T-cell (primary cell): Measurements from ENCODE around the gene TCERG1L. TPM values are rescaled to one million over a fixed set of nuclear protein-coding genes. Genes with fewer than 3 reads are reported as not detected.
"Not testable (repeated sequence)": the region's sequence is repeated elsewhere in the genome, so short reads cannot be mapped to it uniquely, and the experiment has no call there.

Experiments
- ATAC-seq, 4 experiments: fragments of 200-7000 bp in 3 of 4; fragments of 150-1000 bp in 1 of 4; cut with Tn5 transposase; replicated peaks in 1 of 4; 1 replicate in 3 of 4; 2 replicates in 1 of 4; pipeline ENCODE4 v1.10.0; 2021; ENCODE audit warnings: moderate library complexity in 3 of 4, mild to moderate bottlenecking in 2 of 4, moderate number of reproducible peaks in 1 of 4
- CTCF ChIA-PET, 2 donors: fragments of 300-600 bp; sonication (Branson Sonifier 250); formaldehyde crosslinking; loops; one replicate each; lab custom pipeline; 2022; ENCODE audit warnings: antibody characterized with exemption in 2 of 2; lab: Charles Lee
- POLR2A ChIA-PET, 2 donors: fragments of 300-600 bp; sonication (Branson Sonifier 250); formaldehyde crosslinking; loops; one replicate each; lab custom pipeline; 2022; ENCODE audit warnings: antibody characterized with exemption in 2 of 2; lab: Charles Lee
- DNase-seq, 35 experiments: peaks; one replicate each; pipeline versions ENCODE4 v3.0.0 to v3.0.0-alpha.2; 2013 to 2023
- H3K27ac ChIP-seq: one replicate; pipeline ENCODE4 v1.5.1; 2013; ENCODE audit warnings: low read length
- H3K27me3 ChIP-seq, 2 experiments: replicated peaks in 1 of 2; 1 replicate in 1 of 2; 2 replicates in 1 of 2; pipeline versions ENCODE4 v1.6.1 to v1.7.0; 2013; ENCODE audit warnings: low read length in 1 of 2, mixed read lengths in 1 of 2; ENCODE audit not compliant: control insufficient read depth in 2 of 2, insufficient read depth in 2 of 2; ENCODE audit errors: extremely low read depth in 1 of 2
- H3K36me3 ChIP-seq, 2 donors: 1 replicate in 1 of 2; 2 replicates in 1 of 2; pipeline versions ENCODE4 v1.6.1 to v1.7.0; 2013; ENCODE audit warnings: low read length in 1 of 2; ENCODE audit not compliant: control insufficient read depth in 2 of 2, insufficient read depth in 1 of 2; ENCODE audit errors: extremely low read depth in 1 of 2
- H3K4me1 ChIP-seq, 2 experiments: 1 replicate in 1 of 2; 2 replicates in 1 of 2; pipeline versions ENCODE4 v1.6.1 to v1.7.0; 2013; ENCODE audit warnings: low read length in 2 of 2, mixed read lengths in 1 of 2; ENCODE audit not compliant: insufficient read depth in 2 of 2, control insufficient read depth in 1 of 2; ENCODE audit errors: extremely low read depth in 1 of 2
- H3K4me3 ChIP-seq, 2 donors: 1 replicate in 1 of 2; 2 replicates in 1 of 2; pipeline versions ENCODE4 v1.5.1 to v1.7.0; 2013; ENCODE audit warnings: mild to moderate bottlenecking in 2 of 2, low read length in 1 of 2, moderate library complexity in 1 of 2; ENCODE audit not compliant: control insufficient read depth in 1 of 2; ENCODE audit errors: extremely low read depth in 1 of 2
- H3K9me3 ChIP-seq: 2 replicates; pipeline ENCODE4 v1.7.0; 2013
- H3K27ac Mint-ChIP-seq, 2 donors: one replicate each; pipeline ENCODE4 v1.8.0; 2020 to 2021; ENCODE audit warnings: mild to moderate bottlenecking in 2 of 2, mixed read lengths in 2 of 2
- H3K27me3 Mint-ChIP-seq, 2 donors: one replicate each; pipeline ENCODE4 v1.8.0; 2021 to 2022; ENCODE audit warnings: mixed read lengths in 2 of 2
- H3K36me3 Mint-ChIP-seq: one replicate; pipeline ENCODE4 v1.8.0; 2021; ENCODE audit warnings: mixed read lengths
- H3K4me1 Mint-ChIP-seq, 3 donors: one replicate each; pipeline ENCODE4 v1.8.0; 2020 to 2022; ENCODE audit warnings: mixed read lengths in 3 of 3, mild to moderate bottlenecking in 1 of 3
- H3K4me3 Mint-ChIP-seq, 3 donors: one replicate each; pipeline ENCODE4 v1.8.0; 2020 to 2022; ENCODE audit warnings: mild to moderate bottlenecking in 3 of 3, mixed read lengths in 3 of 3, moderate library complexity in 3 of 3
- H3K9me3 Mint-ChIP-seq, 3 donors: one replicate each; pipeline ENCODE4 v1.8.0; 2020 to 2022; ENCODE audit warnings: mixed read lengths in 3 of 3
- WGBS: methylation state at CpG from one replicate; pipeline ENCODE4 v1.1.5; 2013; ENCODE audit warnings: missing lambda C conversion rate; ENCODE audit not compliant: insufficient coverage; 5-methylcytosine and 5-hydroxymethylcytosine counted together
- total RNA-seq, 35 experiments: library from RNA in 6 of 35; stranded (reverse) in 6 of 35; fragments of 120-200 nt in 1 of 35; gene quantifications; one replicate each; pipeline versions ENCODE4 v1.2.1 to v1.2.4 and lab custom pipeline; 2013 to 2026

TCERG1L gene
- total RNA-seq, 5 donors from 2014 or later (not counting 1 experiment from before 2014, with no cell fraction given) = 0.13 to 0.29 (median 0.21) TPM; not detected in 1

DNA sequence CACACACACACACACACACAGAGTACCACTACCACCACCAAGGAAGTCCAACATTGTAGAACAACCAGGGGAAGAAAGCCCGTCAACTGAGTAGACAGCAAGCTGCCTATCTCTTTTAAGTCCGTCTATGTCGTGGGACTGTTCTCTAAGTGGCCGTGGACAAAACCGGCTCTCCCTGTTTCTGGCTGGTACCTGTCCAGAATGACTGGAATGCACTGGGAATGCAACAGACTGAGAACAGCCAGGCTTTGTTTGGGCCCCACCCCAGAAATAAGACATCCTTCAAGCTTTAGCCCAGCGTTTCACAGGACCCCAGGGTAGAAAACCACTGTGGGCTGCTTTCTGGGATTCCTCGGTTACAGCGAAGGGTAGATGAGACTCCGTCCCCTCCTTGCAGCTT lies 203.6 kb downstream of the TCERG1L start:
- H3K27me3 ChIP-seq = no peaks in the 10 kb centered on the region
- H3K4me1 ChIP-seq = peaks cover 0 to 10% of the 10 kb centered on the region in 2 experiments
- Mint-ChIP-seq H3K27me3 (peaks cover 0 to 4% of the 10 kb centered on the region in 2 donors), H3K36me3 (no peaks in the 10 kb centered on the region), H3K4me3 (no peak overlapping the region), H3K4me1 (no peaks in the 10 kb centered on the region), H3K9me3 (peaks cover 0 to 4% (median 3%) of the 10 kb centered on the region in 3 donors), H3K27ac (no peak overlapping the region)
- DNase-seq = no peak
- WGBS = 86% methylated on average over 9 of the region's 9 CpGs
- ChIA-PET POLR2A (no interaction called here), CTCF (no interaction called here)
- H3K4me3 ChIP-seq = no peak overlapping the region
- no peaks in the 10 kb centered on the region for H3K36me3 ChIP-seq
- H3K27ac ChIP-seq = no peak overlapping the region
- H3K9me3 ChIP-seq = peaks cover 2% of the 10 kb centered on the region
- ATAC-seq = no peak

GRCh38 chr10:131102676-131103075 lies 208.8 kb downstream of the TCERG1L start:
- ATAC-seq (no peak), DNase-seq (no peak)
- Mint-ChIP-seq H3K36me3 (no peaks in the 10 kb centered on the region), H3K4me3 (no peak overlapping the region), H3K9me3 (peaks cover 0 to 3% (median 2%) of the 10 kb centered on the region in 3 donors), H3K27ac (no peak overlapping the region), H3K27me3 (peaks cover 0 to 4% of the 10 kb centered on the region in 2 donors), H3K4me1 (no peaks in the 10 kb centered on the region)
- H3K36me3 ChIP-seq = no peaks in the 10 kb centered on the region
- no peak overlapping the region for H3K27ac ChIP-seq
- WGBS = 61% methylated on average over 8 of the region's 13 CpGs
- ChIA-PET CTCF (no interaction called here), POLR2A (no interaction called here)
- H3K9me3 ChIP-seq = peaks cover 2% of the 10 kb centered on the region
- no peaks in the 10 kb centered on the region for H3K4me1 ChIP-seq
- H3K4me3 ChIP-seq = no peak overlapping the region
- no peaks in the 10 kb centered on the region for H3K27me3 ChIP-seq

GRCh38 chr10:131102147-131102546 lies 209.4 kb downstream of the TCERG1L start:
- no peaks in the 10 kb centered on the region for H3K36me3 ChIP-seq
- no peaks in the 10 kb centered on the region for H3K27me3 ChIP-seq
- CTCF ChIA-PET = no interaction called here
- peaks cover 0 to 4% of the 10 kb centered on the region in 2 donors for H3K27me3 Mint-ChIP-seq
- peaks cover 2% of the 10 kb centered on the region for H3K9me3 ChIP-seq
- no peak overlapping the region for H3K4me3 ChIP-seq
- H3K36me3 Mint-ChIP-seq = no peaks in the 10 kb centered on the region
- 94% methylated on average over 9 of the region's 11 CpGs for WGBS
- no peak overlapping the region for H3K27ac ChIP-seq
- no peaks in the 10 kb centered on the region for H3K9me3 Mint-ChIP-seq
- ATAC-seq (no peak), DNase-seq (no peak)
- H3K27ac Mint-ChIP-seq = no peak overlapping the region
- no peaks in the 10 kb centered on the region for H3K4me1 Mint-ChIP-seq
- POLR2A ChIA-PET = no interaction called here
- H3K4me3 Mint-ChIP-seq = no peak overlapping the region
- no peaks in the 10 kb centered on the region for H3K4me1 ChIP-seq

DNA sequence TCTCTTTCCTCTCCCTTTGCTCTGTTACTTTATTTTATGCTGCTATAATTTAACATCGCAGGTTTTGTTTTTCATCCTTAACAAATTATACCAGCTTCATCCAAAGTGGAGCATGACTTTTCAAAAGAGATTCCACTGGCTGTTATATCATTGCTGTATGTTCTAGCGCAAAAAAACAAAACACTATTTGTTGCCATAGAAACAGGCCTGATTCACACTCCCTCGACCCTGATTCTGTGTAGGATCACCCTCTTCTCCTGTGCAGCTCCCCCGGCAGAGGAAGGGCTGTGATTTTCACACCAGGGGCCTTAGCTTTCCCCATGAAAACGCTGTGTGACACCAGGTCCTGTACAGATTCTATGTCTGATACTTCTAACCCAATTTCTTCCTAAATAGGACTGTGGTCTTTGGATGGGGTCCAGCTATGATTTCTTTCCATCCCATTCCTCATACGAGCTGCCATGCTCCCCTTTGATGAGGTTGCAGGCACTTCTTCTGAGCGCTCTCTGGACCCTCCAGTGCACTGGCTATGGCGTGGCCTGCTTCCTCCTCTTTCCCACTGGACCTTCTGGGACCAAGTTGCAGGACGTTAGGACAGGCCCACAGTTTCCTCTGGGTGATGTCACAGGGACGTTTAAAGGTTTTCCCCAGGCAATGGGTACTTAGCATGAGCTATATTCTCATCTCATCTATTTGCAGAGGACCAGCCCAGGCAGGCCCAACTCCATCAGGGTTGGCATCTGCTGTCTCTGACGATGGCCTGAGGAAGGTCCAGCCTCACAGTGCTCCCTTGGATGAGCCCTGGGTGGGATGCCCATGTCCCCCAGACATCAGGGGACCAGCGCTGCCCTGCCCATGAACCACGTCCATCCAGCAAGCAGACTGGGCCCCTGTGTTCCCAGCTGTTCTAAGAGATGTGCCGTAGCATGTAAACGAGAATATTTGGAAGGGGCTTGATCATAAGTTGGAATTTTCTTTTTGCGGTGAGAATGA lies 210.8 kb downstream of the TCERG1L start:
- WGBS = 63% methylated on average over 14 of the region's 16 CpGs
- ATAC-seq, H3K27ac Mint-ChIP-seq, H3K27me3 Mint-ChIP-seq, H3K4me1 Mint-ChIP-seq, CTCF ChIA-PET, H3K27ac ChIP-seq, H3K36me3 ChIP-seq, H3K4me1 ChIP-seq, H3K27me3 ChIP-seq, H3K9me3 ChIP-seq, H3K9me3 Mint-ChIP-seq, DNase-seq, H3K36me3 Mint-ChIP-seq, H3K4me3 Mint-ChIP-seq, H3K4me3 ChIP-seq, POLR2A ChIA-PET: not testable (repeated sequence)

DNA sequence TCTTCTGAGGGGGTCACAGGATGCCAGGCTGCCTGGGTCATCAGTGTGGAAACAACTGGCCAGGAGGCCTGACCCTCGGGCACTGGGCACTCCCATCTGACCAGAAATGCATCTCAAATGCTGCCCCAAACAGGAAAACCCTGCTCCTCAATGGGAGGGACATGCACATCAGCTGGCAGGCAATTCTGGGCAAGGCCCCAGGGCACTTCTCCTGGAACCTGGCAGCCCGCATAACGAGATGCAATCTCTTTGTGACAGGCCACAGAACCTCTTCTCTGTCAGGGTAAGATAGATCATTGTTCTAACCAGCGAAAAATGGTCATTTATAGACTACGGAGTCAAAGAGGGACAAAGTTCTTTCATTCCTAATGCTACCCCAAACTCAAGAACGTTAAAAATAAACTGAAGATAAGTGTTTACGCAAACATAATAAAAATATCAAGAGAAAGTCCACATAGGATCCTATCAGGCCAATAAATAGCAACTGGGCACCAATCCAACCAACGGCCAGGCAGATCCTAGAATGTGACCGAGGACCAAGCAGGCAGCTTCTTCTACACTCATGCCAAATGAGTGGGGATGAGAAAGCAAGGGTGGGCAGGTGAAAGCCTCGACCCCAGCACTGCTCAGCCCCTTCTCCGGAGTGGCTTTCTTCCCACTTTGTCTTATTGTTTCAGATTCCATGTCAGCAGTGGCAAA lies 212.3 kb downstream of the TCERG1L start:
- no peak overlapping the region for H3K4me3 Mint-ChIP-seq
- no peaks in the 10 kb centered on the region for H3K9me3 Mint-ChIP-seq
- 68% methylated on average over 3 of the region's 11 CpGs for WGBS
- ChIA-PET POLR2A (no interaction called here), CTCF (no interaction called here)
- Histone ChIP-seq H3K27ac (no peak overlapping the region), H3K4me3 (no peak overlapping the region), H3K4me1 (no peaks in the 10 kb centered on the region), H3K36me3 (no peaks in the 10 kb centered on the region), H3K27me3 (no peaks in the 10 kb centered on the region), H3K9me3 (no peaks in the 10 kb centered on the region)
- ATAC-seq = no peak
- H3K4me1 Mint-ChIP-seq = no peaks in the 10 kb centered on the region
- DNase-seq = no peak
- no peaks in the 10 kb centered on the region for H3K27me3 Mint-ChIP-seq
- no peak overlapping the region for H3K27ac Mint-ChIP-seq
- no peaks in the 10 kb centered on the region for H3K36me3 Mint-ChIP-seq

- Histone ChIP-seq H3K27ac (no peak overlapping the region), H3K9me3 (no peaks in the 10 kb centered on the region), H3K4me3 (no peak overlapping the region), H3K27me3 (no peaks in the 10 kb centered on the region), H3K4me1 (no peaks in the 10 kb centered on the region), H3K36me3 (no peaks in the 10 kb centered on the region)
- Mint-ChIP-seq H3K9me3 (no peaks in the 10 kb centered on the region), H3K27ac (no peak overlapping the region), H3K36me3 (no peaks in the 10 kb centered on the region), H3K4me1 (no peaks in the 10 kb centered on the region), H3K4me3 (no peak overlapping the region), H3K27me3 (no peaks in the 10 kb centered on the region)
- DNase-seq = no peak
- ChIA-PET POLR2A (no interaction called here), CTCF (no interaction called here)
- 85% methylated on average over 14 of the region's 15 CpGs for WGBS
- ATAC-seq = no peak
These were observed 213.0 kb downstream of the TCERG1L start for GRCh38 chr10:131098416-131098952.
